Esophagus squamous epithelium (tissue), 4 donors: ENCODE data around the gene CCDC187.

ENCODE experiments used
- POLR2A ChIP-seq, 4 donors: fragments of 450-650 bp; IDR thresholded peaks; one replicate each; pipeline ENCODE4 v1.6.1; 2017; ENCODE audit warnings: antibody characterized with exemption in 4 of 4, mild to moderate bottlenecking in 4 of 4, moderate library complexity in 3 of 4
- TF ChIP-seq, protein P1 (sequence below), 6 experiments: fragments of 450-650 bp in 4 of 6; fragments of 200-600 bp in 2 of 6; sonication (generic) in 2 of 6; IDR thresholded peaks; one replicate each; pipeline ENCODE4 v1.5.1; 2016 to 2019; ENCODE audit warnings: antibody characterized with exemption in 6 of 6, mild to moderate bottlenecking in 4 of 6, moderate library complexity in 4 of 6

DNA sequence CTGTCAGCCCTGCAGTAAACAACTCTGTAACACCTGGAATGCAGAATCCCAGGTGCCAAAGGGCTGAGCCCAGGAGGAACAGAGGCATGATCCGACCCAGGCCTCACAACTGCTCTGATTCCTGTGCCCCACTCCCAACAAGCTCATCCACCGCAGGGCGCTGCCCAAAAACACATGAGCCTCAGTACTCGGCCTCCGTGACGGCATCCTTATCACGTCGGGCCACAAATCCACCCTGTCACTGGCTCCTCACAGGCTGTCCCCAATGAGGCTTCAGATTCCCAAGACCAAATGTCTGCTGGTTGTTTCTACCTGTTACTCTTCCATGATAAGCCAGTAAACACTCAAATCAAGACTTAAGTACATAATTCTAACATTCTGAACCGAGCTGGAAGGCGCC lies 73.5 kb downstream of the CCDC187 start:
- TF ChIP-seq, protein P1, sequence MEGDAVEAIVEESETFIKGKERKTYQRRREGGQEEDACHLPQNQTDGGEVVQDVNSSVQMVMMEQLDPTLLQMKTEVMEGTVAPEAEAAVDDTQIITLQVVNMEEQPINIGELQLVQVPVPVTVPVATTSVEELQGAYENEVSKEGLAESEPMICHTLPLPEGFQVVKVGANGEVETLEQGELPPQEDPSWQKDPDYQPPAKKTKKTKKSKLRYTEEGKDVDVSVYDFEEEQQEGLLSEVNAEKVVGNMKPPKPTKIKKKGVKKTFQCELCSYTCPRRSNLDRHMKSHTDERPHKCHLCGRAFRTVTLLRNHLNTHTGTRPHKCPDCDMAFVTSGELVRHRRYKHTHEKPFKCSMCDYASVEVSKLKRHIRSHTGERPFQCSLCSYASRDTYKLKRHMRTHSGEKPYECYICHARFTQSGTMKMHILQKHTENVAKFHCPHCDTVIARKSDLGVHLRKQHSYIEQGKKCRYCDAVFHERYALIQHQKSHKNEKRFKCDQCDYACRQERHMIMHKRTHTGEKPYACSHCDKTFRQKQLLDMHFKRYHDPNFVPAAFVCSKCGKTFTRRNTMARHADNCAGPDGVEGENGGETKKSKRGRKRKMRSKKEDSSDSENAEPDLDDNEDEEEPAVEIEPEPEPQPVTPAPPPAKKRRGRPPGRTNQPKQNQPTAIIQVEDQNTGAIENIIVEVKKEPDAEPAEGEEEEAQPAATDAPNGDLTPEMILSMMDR (IDR thresholded peaks at IDR 0.05), result no peak
- no peak for TF ChIP-seq POLR2A (IDR thresholded peaks at IDR 0.05)
